Activated CD4-positive, alpha-beta T cell treated with anti-CD3 and anti-CD28 coated beads for 24 hours (primary cell): ENCODE data around the gene GPX4.

Experiments used
- DNase-seq, 2 donors: peaks; one replicate each; pipeline ENCODE4 v3.0.0-alpha.2; 2020; ENCODE audit warnings: low read depth in 2 of 2

GPX4 gene

DNA sequence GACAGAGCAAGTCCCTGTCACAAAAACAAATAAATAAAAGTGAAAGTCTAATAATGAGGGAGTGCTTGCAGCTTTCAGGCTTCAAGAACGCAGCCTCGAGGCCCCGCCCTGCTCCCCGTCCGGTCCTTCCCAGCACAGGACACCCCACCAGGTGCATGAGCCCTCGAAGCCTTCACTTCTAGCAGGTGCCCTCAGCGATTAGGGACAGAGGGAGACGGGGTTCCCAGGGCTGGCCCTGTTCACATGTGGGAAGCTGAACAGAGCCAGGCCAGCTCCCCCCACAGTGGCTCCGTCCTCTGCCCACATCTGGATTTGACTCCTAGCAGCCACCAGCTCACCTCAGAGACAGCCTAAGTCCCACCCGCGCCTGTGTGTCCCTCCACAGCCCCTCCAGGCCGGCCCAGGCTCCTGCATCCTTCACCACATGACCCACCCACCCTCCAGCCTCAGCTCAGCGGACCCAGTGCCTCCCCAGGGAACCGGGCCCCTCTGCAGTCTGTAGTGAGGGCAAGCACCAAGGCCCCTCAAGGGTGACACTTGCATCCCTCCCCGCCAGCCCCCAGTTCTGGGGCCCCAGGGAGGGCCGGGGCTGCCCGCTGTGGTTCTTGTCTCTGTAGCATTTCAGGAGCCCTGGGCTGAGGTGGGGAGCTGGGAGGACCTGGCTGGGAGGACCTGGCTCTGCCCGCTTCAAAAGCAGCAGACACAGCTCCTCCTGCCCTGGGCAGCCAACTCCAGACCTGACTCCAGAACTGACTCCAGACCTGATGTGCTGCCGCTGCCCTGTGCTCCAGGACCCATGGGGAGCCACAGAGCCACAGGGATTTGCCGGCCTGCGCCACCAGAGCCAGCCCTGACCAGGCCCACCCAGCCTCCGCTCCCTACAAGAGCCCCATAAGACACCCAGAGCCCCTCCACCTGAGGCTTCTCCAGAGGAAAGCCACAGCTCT, 27.2 kb downstream of the GPX4 start:
- DNase-seq = no peak

DNA sequence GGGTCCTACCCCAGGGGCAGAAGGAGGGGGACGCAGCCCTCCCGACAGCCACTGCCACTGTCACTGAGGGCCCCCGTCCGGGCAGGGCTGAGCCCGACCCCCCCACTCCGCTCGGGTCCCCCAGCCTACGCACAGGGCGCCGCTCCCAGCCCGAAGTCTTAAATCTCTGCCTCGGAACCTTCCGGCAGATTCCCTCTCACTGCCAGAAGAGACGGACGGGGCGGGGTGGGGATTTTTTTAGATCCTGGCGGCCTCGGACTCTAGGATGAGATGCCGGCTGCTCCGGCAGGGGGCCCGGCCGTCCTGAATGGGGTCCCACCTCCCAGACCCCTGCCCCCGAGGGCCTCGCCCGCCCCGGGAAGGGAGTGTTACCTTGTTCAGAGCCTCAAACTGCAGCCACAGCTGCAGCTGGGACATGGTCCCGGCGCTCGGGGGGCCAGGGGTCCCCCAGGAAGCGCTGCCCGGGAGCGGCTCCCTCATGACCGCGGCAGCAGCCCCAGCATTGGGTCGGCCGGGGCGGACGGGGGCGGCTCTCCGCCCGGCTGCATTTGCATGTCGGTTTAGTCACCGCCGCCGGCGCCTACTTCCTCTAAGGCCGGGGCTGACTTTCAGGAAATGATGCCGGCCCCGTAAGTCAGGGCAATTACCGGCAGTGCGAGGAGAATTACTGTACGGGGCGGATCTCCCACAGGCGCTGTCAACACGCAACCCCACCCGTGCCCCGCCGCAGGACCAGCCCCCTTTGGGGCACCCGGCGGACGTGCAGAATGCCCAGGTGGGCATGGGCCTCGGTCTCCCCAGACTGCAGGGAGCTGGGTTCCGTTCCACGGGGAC, 28.1 kb downstream of the GPX4 start:
- DNase-seq = peak; percentile 80 to 85

DNA sequence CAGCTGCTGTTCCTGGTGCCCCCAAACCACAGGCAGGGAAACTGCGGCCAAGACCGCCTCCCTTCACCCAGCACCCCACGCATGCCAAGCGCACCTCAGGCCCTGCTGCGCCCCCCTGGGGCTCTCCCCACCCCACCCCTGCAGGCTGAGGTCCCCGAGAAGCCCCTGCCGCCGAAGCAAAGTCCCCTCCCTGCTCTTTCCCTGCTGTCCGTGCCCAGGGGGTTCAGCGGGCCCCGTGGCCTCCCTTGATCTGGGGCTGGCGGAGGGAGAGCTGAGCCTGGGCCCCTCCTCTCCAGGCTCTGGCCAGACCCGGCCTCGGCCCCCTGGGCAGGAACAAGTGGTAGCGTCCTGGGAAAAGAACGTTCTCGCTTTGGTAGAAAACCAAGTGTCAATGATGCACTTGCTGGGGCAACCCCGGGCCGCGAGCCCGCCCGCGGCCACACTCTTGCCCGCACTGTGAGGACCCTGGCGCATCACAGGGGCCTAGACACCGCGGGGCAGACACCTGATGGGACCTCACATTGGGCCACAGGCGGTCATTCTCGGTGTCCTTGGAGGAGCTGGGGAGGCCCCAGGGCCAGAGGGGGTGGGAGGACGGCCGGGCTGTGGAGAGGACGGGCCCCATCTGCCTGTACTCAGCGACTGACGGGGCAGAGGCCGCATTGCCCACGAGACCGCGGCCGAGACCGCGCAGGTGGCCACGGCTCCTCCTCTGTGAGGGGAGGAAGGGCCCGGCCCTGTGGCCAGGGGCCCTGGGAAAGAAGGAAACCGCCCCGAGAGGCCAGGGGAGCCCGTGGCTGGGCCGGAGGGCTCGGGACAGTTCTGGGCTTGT, 29.0 kb downstream of the GPX4 start:
- peak in 1 of 2 donors; percentile 31 for DNase-seq

DNA sequence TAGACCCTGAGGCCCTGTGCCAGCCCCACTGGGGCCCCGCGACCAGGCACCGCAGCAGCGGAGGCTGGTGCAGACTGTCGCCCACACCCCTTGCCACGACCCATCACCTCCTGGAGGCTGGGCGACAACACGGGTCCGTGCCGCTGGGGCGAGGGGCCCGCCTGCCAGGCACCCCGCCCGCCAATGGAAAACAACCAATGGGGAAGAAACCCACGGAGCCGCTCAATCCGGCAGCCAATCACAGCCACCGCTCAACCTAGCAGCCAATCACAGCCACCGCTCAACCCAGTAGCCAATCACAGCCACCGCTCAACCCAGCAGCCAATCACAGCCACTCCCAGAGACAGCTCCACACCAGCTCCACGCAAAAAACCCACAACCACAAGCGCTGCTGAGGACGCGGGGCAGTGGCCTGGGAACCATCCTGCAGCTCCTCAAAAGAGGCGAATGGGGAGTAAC, 29.7 kb downstream of the GPX4 start:
- peak; percentile 68 to 70 for DNase-seq

DNA sequence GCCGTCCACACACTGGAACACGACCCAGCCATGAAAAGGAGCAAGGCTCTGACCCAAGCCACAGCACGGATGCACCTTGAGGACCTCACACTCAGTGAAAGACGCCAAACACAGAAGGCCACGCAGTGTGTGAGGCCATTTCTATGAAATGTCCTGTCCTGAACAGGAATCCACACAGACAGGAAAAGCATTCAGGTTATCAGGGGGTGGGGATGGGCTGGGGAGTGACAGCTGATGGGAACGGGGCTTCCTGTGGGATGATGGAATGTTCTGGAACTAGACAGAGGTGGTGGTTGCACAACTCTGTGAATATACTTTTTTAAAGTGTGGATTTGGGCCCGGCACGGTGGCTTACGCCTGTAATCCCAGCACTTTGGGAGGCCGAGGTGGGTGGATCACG, 30.6 kb downstream of the GPX4 start:
- DNase-seq = no peak

DNA sequence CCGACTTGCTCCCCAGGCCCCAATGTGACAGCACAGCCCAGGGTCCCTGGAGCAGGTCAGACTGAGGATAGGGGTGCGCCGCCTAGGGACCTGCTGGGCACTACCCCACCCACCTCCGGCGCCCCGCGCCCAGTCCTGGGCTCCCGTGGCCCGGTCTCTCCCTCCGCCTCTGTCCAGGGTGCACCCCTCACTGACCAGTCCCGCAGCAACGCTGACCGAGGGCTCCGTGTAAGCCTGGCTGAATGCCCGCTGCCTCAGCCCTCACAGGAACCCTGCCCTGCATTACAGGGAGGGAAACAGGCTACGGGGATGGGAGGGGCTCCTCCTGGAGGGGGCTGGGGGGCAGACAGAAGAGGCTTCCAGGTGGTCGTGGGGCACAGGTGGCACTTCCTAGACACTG, 31.7 kb downstream of the GPX4 start:
- DNase-seq = no peak

DNA sequence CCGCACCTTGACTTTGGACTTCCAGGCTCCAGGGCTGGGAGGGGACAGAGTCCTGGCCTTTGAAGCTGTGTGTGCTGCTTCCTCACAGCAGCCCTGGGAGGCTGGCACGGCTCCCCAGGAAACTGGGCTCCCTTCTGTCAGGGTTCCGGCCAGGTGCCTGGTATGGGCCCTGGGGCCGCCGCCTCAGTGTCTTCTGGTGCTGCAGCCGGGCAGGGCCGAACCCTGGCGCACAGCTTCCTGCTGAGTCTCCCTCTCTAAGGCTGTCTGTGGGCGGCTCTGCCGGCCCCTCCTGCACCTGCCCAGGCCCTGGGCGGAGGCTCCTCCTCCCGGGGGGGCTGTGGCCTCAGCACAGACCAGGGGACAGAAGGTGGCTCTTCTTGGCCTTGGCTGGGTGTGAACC, 32.4 kb downstream of the GPX4 start:
- DNase-seq = no peak

DNA sequence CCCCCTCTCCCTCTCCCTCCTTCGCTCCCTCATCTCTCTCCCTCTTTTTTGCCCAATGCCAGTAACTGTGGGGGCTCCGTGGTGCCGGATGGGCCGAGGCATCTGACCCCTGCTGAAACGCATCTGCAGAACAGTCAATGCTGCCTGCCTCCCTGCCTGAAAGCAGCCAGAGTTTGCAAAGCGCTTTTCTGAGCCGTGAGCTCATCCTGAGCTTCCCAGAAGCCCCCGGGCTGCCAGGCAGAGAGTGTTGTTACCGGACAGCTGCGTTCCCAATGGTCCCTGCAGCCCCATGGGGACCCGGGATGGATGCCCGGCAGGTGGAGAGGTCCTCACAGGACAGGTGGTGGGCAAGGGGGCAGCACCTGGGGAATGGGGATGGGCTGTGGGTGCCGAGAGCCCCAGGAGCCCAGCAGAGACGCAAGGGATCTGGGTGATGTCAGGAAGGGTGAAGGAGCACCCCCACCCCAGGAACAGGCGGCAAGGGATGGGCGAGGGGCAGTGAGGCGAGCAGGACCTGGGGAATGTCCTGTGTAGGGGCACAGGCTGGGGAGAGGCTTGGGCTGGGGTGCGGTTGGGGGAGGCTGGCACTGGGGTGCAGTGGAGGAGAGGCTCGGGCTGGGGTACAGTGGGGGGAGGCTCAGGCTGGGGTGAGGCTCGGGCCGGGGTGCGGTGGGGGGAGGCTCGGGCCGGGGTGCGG, 33.0 kb downstream of the GPX4 start:
- DNase-seq = no peak

DNA sequence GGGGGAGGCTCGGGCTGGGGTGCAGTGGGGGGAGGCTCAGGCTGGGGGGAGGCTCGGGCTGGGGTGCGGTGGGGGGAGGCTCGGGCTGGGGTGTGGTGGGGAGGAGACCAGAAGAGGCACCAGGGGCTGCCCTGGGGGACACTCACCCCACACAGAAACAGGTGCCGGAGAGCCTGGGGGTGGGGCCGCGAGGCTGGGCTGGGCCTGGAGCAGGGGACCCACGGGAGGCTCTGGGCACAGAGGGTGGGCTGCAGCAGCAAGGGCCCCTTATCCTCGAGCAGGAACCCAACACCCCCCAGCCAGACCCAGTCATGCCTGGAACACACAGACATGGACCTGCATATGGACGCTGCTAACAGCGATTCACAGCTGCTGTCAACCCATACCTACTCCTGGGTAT, 34.3 kb downstream of the GPX4 start:
- DNase-seq = no peak

DNA sequence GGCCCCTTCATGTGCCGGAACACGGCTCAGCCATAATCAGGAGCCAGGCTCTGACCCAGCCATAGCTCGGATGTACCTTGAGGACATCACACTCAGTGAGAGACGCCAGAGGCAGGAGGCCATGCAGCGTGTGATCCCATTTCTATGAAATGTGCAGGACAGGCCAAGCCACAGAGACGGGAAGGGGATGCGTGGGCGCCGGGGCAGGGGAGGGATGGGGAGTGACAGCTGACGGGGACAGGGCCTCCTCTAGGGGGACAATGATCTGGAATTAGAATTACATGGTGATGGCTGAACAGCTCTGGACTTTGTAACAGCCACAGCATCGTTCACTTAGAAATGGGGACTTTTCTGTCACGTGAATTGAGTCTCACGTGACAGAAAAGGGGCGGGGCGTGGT, 35.3 kb downstream of the GPX4 start:
- no peak for DNase-seq

DNA sequence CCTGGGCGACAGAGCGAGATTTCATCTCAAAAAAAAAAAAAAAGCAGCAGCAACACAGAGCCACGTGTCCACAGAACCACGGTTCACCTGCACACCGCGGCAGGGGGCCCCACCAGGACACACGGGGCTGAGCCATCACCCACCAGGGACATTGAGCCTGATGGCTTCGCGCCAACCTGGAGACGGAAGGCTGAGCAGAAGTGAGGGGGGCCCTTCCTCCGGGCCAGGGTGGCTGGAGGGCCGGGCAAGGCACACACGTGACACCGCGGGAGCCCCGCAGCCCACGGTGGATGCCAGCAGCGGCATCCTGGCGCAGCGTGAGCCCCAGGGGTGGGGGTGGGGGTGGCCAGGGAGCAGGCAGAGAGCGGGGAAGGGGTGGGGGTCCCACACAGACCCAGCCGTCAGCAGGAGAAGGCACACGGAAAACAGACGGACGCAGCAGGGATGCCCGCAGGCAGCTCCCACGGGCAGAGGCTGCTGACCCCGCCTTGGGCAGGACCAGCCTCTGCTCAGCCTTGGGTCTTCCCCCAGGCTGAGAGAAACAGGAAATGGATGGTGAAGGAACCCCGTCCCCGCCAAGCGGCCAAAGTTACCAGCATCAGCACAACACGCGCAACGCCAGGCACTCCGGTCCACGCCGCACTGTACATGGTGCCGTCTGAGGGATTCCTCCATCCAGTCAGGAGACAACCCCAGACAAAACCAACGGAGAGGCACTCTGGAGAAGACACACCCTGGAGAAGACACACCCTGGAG, 36.7 kb downstream of the GPX4 start:
- DNase-seq = no peak

DNA sequence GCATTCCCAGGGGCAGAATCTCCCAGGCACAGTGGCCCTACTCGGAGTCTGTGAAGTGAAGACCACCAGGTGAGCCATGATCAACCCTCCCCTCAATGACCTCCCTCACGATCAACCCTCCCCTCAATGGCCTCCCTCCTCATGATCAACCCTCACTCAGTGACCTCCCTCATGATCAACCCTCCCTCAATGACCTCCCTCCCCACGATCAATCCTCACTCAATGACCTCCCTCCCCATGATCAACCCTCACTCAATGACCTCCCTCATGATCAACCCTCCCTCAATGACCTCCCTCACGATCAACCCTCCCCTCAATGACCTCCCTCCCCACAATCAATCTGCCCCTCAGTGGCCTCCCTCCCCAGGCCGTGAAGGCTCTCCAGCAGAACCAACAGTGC, 38.1 kb downstream of the GPX4 start:
- DNase-seq = no peak

DNA sequence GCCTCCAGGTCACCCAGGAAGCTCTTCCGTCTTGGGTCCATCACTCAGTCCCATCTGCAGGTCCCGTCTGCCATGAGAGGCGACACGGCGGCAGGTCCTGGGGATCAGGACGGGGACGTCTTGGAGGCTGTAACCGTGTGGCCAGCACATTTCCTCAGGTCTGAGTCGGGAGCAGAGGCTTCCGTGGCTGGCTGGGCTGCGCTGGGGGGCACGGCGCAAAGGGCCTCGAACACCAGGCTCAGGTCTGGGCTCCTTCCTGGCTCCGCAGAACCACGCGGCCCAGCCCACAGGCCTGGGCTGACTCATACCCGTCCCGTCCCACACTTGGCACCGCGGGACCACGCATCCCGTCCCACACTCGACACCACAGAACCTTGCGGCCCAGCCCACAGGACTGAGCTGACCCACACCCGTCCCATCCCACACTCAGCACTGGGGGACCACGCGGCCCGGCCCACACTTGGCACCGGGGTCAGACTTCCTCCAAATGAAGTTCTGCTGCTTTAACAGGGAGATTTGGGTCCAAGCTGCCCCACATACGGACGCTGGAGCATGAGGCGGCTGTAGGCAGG, 40.1 kb downstream of the GPX4 start:
- DNase-seq = no peak

DNA sequence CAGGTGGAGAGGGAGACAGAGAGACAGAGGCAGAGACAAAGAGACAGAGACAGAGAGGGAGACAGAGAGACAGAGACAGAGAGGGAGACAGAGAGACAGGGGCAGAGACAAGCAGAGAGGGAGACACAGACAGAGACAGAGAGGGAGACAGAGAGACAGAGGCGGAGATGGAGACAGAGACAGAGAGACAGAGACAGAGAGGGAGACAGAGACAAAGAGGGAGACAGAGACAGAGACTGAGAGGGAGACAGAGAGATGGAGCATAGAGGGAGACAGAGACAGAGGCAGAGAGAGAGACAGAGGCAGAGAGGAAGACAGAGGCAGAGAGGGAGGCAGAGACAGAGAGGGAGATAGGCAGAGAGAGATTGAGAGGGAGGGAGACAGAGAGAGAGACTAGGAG, 40.9 kb downstream of the GPX4 start:
- no peak for DNase-seq

DNA sequence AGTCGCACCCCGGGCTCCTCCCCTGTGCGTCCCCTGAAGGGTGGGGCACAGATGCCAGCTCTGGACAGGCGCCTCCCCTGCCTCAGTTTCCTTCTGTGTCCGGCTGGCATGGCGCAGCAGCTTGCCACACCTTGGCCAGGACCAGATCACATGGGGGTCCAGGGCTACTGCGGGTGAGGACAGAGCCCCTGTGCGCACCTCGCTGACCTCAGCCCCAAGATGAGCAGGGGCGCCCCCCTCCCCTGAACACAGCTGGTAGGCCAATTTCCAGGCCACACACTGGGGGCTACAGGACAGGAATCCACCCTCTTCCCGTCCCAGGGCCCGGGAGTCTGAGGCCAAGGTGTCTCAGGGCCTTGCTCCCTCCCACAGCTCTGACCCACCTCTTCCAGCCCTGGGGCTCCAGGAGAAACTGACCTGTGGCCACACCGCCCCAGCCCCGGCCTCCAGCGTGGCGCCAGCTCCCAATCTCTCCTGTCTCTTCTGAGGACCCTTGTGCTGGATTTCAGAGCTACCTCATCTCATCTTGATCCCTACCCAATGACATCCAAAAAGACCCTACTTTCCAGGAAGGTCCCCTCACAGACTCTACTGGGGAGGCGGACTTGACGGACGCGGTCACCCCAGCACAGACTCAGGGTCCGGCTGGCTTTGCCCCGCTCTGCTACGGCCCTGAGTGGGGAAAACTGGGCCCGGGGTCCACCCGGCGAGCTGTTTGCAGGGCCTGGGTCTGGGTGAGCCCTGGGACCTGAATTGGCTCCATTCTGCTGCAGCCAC, 42.0 kb downstream of the GPX4 start:
- DNase-seq = no peak

DNA sequence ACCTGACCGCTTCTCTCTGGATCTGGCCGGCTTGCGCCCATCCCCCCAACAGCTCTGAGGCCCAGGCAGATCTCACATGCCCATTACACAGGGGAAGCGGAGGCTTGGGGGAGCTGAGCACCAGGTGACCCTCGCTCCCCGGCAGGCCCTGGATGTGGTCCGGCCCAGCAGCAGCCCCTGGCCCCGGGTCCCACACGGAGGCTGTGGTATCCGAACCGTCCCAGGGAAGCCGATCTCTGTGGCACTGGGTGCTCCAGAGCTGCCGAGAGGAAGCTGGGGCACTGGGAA, 42.6 kb downstream of the GPX4 start:
- DNase-seq = no peak

DNA sequence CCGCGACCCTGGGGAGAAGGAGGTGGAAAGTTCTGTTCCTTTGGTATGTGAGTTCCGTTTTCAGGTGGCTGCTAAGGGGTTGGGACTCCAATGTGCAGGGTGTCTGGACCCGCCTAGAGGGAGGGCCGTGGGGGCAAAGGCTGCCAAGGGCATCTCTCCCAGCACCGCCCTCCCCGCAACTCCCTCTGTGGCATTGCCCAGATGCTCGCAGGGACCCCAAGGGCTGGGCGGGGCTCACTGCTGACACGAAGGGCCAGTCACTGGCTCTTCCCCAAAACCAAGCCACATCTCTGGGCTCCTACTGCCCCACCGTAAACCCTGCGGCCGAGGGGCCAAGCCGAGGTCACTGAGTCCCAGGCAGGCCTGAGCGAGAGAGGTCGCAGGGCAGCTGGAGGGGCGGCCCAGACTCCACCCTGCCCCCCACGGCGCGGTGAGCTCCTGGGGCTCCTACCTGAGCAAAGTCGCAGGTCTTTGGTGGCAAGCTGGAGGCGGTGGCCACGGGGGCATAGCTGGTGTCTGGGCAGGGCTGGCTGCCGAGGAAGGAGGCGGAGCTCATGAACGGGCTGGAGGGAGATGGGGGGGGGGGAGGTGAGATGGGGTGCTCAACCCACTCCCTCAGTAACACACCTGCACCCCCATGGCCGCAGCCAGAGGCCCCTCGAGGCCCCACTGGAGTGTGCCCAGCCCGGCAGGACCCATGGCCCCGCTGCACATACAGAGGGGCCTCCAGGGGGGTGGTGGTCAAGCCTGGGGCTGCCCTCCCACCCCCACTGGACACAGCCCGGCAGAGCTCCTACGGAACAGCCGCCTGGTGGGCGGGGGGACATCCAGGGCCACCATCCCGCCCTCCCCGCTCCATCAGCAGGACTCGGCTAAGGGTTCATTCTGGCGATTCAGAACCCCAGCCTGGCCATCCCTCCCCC, 43.3 kb downstream of the GPX4 start:
- no peak for DNase-seq

DNA sequence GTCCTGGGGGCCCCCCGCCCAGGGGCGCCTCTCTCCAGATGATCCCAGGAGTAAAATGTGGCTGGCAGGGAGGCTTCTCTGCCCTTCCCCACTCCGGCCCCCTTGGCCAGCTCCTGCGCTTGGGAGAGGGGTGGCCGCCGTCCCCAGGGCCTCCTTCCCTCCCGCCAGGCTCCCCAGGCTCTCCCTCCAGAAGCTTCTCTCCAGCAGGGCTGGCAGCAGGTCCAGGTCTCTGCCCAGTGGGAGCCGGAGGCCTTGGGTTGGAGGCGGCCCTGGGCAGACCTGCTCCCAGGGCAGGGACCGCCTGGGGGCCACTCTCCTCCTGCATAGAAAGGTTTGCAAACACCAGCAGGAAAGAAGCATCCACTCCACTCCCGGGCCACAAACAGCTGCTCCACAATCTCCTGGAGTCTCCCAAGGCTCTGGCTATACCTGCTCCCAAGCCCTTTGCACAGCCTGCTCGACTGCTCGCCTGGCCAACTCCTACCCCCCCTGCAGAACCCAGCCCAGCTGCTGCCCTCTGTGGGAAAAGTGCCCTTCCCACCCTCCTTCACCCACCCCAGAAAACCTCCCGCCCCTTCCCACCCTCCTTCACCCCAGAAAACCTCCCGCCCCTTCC, 44.2 kb downstream of the GPX4 start:
- no peak for DNase-seq
